H7 (cell line): Measurements from ENCODE around the gene TBC1D22B. TPM values are rescaled to one million over a fixed set of nuclear protein-coding genes. Genes with fewer than 3 reads are reported as not detected.

ENCODE experiments used
- DNase-seq: peaks from one replicate; pipeline ENCODE4 v3.0.0; 2012
- H3K27me3 ChIP-seq: 2 replicates; pipeline ENCODE4 v1.6.0; 2011; ENCODE audit warnings: mild to moderate bottlenecking, low read length; ENCODE audit not compliant: control insufficient read depth, insufficient read depth
- H3K36me3 ChIP-seq: replicated peaks from 2 replicates; pipeline ENCODE4 v1.5.1; 2011; ENCODE audit warnings: low read length; ENCODE audit not compliant: control insufficient read depth, insufficient read depth
- H3K4me3 ChIP-seq: 2 replicates; pipeline ENCODE4 v1.5.1; 2011; ENCODE audit warnings: low read depth, mild to moderate bottlenecking, control low read depth, low read length, moderate library complexity; ENCODE audit not compliant: insufficient read depth
- total RNA-seq: library from RNA; depleted of rRNA; stranded (reverse); fragments of >200 nt; shearing (Covaris generic); gene quantifications from 2 replicates; pipeline ENCODE4 v1.2.3, GENCODE V29; 2014

The TBC1D22B gene
- total RNA-seq, 1 experiment from 2014 or later, result 14.5 TPM

DNA sequence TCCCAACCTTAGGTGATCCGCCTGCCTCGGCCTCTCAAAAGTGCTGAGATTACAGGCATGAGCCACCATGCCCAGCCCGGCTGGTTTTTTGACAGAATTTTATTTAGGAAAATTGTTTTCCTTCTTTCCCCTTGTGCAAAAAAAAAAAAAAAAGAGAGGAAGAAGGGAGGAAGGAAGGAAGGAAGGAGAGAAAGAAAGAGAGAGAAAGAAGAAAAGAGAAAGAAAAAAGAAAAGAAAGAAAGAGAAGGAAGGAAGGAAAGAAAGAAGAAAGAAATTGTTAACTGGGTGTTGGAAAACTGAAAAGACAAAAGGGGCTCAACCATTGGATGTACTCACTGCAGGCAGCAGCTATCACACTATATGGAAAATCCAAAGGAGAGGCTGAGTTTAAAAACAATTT, 94.8 kb downstream of the TBC1D22B start:
- no peaks in the 10 kb centered on the region for H3K27me3 ChIP-seq
- no peaks in the 10 kb centered on the region for H3K36me3 ChIP-seq
- no peak for DNase-seq
- no peak overlapping the region for H3K4me3 ChIP-seq

DNA sequence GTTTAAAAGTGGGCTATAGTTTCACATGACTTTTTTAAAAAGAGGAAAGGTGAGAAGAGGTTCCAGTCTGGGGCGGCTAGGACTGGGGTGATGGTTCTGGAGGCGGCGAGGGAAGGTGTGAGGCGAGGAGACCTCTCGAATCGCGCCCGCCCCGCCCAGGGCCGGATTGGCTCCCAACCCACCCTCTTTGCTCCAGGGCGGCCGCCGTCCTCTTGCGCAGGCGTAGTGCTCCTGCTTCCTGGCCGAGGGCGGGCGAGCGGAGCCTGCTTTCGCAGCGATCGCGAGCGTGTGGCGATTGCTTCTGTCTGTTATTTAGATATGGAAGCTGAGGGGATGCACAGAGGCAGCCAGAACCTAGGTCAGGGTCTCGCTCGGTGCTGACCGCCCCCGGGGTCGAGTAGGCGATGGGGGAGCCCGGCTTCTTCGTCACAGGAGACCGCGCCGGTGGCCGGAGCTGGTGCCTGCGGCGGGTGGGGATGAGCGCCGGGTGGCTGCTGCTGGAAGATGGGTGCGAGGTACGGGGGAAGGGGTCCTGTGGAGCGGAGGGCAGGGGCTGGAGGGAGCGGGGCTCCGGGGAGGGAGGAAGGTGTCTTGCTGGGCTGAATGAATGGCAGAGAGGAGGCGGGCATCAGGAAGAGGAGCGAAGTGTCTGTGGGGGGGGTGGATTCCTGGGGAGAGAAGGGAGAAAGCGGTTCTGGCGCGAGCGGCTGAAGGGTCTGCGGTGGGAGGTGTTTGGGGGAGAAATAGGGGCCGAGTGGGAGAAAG, 96.4 kb downstream of the TBC1D22B start, which contains the start of gene RNF8:
Gene RNF8 (plus strand): TSS at position 223 of the 765 bp plus-strand sequence. CDS start 182 bp downstream, at position 405.
- no peaks in the 10 kb centered on the region for H3K27me3 ChIP-seq
- DNase-seq, result peak; percentile 98
- H3K4me3 ChIP-seq, result peak within 1 kb of the TSS; percentile 86
- H3K36me3 ChIP-seq, result no peaks in the 10 kb centered on the region

DNA sequence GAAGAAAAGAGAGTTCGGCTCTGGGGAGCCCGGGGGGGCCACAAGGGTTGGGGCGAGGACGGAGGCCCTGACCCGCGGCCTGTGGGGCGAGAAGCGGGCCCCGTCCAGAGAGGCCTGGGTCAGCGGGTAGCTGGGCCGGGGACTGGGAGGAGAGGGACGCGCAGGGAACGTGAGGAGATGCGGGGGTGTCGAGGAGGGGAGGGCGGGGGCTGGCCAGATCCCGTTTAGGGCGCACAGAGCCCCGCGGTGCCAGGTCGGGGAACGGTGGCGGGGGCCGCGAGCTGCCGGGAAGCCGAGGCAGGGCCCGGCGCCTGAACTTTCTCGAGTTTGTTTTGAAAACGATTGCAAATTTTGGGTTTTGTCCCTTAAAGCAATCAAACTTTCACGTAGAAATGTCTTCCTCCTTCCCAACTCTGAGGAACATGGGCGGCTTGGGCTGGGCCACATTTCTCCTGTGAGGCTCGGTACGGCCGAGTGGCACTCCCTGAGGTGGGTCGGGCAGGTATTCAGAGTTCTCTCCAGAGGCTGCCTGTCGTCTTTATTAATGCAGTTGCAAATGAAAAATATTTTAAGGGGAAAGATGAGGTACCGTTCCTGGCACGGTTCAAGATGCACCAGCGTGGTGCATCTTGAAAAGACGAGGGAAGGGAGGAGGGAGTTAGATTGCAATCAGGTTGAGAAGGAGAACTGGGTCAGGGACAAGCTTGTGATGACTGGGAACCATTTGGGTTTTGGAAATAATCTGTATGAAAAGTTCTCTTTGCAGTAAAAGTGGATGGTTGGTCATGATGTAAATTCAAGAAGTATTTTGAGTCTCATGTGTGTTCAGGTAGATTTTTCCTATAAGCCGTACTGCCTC, 97.2 kb downstream of the TBC1D22B start:
- H3K4me3 ChIP-seq, result peak overlapping the region; percentile 86
- no peaks in the 10 kb centered on the region for H3K36me3 ChIP-seq
- peak; percentile 83 for DNase-seq
- H3K27me3 ChIP-seq, result no peaks in the 10 kb centered on the region

DNA sequence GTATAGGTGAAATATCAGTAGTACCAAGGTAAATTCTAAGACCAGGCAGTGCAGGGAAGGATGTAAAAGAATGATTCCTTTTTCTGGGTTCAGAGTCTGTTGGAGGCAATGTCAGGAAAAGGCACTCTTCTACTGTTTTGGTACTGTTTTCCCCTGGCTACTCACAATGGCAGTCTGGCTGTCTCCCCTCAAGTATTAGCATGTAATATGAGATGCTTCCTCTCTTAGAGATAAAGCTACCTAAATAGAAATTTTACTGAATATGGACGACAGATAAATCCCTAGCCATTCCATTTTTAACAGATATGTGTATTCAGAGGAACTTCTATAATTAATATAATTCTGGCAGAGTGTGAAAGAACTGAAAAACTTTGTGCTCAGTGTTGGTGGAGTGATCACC, 99.7 kb downstream of the TBC1D22B start:
- no peaks in the 10 kb centered on the region for H3K27me3 ChIP-seq
- peaks cover 6% of the 10 kb centered on the region for H3K36me3 ChIP-seq
- no peak for DNase-seq
- H3K4me3 ChIP-seq, result no peak overlapping the region

DNA sequence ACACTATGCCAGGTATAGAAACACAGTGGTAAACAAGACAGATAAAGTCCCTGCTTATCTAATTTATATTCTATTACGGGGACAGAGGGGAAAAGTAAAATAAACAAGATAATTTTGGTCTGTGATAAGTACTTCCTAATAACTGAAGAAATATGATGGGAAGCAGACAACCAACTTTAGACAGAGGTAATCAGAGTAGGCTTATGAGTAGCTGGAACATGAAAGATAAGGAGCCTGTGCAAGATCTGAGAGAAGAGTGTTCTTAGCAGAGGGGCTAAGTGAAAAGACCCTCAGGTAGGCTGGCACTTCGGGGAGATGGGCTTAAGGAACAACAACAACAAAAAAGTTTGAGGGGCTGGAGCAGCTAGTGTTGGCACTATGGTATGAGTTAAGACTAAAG, 100.3 kb downstream of the TBC1D22B start:
- Histone ChIP-seq H3K4me3 (no peak overlapping the region), H3K27me3 (no peaks in the 10 kb centered on the region), H3K36me3 (peaks cover 6% of the 10 kb centered on the region)
- DNase-seq, result no peak

DNA sequence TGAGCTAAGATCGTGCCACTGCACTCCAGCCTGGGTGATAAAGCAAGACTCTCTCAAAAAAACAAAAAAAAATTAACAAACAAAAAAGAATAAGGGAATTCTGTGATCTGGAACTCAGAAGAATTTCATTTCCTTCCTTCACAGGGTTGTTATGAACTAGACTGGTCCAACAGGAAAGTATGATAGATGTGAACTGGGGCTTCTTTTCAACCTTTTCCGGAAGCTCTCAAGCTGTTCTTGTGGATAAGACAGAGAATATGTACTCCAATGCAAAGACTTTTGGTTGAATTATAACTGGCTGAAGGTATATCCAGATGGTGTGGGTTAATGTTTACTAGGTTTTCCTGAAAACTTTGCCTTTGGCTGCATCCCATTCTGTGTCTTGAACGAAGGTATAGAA, 101.5 kb downstream of the TBC1D22B start:
- H3K36me3 ChIP-seq, result peaks cover 6% of the 10 kb centered on the region
- DNase-seq, result no peak
- no peak overlapping the region for H3K4me3 ChIP-seq

DNA sequence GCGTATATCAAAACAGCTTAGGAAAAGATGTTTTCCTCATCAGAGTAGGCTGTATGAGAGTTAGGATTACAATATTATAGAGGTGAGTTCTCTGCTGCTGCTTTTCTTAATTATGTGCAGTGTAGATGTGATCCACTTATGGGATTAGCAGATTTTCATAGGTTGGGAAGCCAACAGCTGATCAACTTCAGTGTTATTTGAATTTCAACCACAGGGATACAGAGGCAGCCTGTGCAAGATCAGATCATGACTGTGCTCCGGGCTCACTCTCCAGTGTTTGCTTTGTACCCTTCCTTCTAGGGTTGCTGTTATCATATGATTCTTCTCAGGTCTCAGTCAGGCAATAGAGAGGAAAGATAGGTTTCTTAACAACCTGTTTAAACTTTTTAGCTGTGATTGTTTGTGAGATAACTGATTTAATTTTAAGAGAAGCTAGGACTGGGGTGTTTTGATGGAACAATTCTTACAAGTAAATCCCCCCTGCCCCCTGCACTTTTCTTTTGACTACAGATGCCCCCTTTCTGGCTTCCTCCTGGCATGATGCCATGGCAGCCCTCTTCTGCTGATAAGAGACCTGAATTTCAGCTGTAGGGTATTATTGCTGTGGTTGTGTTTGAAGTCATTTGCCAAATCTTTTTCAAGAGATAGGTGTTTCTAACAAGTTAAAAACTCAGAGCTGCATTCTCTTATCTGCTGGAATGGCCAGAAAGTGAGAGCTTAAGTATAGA, 104.7 kb downstream of the TBC1D22B start:
- H3K4me3 ChIP-seq, result no peak overlapping the region
- DNase-seq, result no peak
- no peaks in the 10 kb centered on the region for H3K27me3 ChIP-seq
- peaks cover 6% of the 10 kb centered on the region for H3K36me3 ChIP-seq

More for the DNA sequence above, 101.5 kb downstream of the TBC1D22B start:
- H3K27me3 ChIP-seq, result no peaks in the 10 kb centered on the region

DNA sequence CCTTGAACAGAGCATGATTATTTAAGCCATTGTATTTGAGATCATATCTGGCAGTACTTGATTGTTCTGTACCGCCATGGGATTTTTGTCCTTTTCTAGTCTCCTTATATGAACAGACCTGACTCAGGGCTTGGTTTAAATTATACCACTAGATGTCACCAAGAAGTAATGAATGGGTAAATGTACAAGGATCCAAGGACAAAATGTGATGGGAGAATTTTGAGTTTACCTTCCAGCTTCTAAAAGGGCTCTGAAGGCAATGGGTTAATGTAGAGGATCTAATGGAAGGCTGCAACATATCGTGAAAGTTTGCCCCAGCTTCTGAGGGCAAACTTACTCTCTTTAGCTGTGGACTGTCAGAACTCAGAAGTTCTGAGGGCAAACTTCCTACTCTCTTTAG, 108.2 kb downstream of the TBC1D22B start:
- DNase-seq, result no peak
- Histone ChIP-seq H3K27me3 (no peaks in the 10 kb centered on the region), H3K4me3 (no peak overlapping the region), H3K36me3 (peaks cover 15% of the 10 kb centered on the region)

DNA sequence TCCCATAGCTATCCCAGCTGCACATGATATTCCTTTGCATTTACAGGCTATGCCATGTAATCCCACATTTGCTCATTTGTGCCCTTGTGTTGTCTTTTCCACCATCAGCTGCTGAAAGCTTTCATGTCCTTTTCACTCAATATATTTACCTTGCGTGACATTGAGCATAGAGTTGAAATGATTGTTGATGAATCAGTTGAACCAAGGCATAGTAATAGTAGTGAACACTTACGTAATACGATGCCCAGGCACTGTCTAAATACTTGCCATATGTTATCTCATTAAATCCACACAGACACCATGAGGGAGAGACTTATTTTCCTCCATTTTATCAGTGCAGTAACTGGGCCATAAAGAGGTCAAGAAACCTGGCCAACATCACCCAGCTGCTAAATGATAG, 109.3 kb downstream of the TBC1D22B start:
- H3K27me3 ChIP-seq, result no peaks in the 10 kb centered on the region
- no peak for DNase-seq
- peaks cover 16% of the 10 kb centered on the region for H3K36me3 ChIP-seq
- H3K4me3 ChIP-seq, result no peak overlapping the region

DNA sequence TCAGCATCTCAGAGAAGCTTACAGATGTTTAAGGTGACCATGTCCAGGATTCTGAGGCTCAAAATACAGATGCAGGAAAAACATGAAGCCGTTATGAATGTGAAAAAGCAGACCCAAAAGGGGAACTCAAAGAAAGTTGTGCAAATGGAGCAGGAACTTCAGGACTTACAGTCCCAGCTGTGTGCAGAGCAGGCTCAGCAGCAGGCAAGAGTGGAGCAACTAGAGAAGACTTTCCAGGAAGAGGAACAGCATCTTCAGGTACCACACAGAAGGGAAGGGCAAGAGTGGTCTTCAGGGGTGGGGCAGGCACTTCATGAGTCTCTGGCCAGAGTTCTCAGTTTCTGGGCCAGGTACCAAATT, 111.4 kb downstream of the TBC1D22B start:
- DNase-seq, result no peak
- H3K4me3 ChIP-seq, result no peak overlapping the region

DNA sequence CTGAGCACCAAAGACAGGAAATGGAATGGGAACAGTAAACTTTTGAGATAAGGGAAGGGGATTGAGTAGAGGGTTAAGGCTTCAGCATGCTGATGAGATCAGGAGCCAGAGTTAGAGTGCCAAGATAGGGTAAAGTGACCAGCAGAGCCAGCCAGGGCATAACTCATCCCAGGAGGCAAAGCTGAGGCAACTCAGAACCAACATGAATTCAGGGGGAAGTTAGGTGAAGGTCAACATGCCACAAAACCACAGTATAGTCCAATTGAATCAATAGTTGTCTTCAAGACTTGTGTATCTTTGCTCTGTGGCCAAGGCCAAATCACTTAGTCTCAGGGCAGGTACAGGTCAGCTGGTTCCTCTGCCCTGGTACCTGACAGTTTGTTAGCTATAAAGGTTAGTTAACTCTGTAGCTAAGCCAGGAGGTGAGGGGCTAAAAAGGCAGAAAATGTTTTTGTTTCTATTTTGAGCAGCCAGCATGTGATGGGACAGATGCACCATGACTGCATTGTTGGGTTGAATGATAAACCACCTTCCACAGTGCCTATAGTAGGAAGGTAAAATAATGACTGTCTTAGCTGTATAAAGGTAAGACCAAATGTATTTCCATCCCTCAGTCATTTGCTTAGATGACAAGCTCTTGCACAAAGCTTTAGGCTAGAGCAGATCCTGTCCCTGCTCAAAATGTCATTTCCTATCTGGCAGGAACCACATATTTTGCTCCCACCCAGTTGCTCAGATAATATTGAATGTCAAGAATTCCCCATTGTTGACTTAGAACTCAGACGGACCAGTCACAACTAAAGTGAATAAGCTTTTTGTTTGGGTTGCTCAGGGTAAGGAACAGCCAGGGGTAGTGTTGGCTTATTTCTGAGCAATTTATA, 112.0 kb downstream of the TBC1D22B start:
- DNase-seq, result no peak
- Histone ChIP-seq H3K27me3 (no peaks in the 10 kb centered on the region), H3K4me3 (no peak overlapping the region), H3K36me3 (peaks cover 15% of the 10 kb centered on the region)

More for the DNA sequence above, 111.4 kb downstream of the TBC1D22B start:
- Histone ChIP-seq H3K36me3 (peaks cover 14% of the 10 kb centered on the region), H3K27me3 (no peaks in the 10 kb centered on the region)

DNA sequence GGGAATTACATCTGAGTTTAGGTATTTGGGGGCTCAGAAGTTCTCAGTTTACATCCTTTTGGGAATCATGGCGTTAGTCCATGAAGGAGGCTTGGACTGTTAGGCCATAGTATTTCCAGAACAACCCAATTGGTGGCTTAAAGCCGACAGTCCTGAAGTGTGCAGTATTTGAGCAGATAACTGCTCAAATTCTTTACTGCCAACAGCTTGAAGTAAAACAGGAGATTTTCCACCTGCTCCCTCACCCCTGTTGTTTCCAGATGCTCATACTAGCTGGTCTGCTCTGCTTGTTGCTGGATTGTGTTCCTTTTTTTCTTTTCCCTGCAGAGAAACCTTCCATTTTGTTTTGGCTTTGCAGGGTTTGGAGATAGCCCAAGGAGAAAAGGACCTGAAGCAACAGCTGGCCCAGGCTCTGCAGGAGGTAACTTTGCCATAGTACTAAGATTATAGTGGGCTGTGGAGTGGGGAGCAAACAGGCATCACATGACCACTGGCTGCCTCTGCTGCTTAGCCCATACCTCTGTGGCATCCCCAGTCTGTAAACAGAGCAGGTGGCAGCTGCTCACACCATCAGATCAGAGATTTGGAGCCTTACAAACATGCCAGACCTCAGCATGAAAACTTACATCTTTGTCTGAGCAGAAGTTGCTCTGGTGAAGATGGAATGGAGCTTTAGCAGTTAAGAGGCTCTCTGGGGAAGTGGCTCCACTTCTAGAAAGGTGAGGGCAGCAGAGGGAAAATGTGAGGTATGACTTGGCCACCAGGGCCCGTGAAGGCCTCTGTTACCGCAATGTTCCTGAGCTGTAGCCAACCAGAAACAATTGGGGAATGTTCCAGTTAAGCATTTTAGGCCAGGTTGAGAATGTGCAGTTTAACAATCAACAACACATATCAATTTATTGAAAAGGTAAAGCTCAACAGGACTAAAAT, 113.8 kb downstream of the TBC1D22B start:
- DNase-seq, result no peak
- Histone ChIP-seq H3K27me3 (no peaks in the 10 kb centered on the region), H3K4me3 (no peak overlapping the region), H3K36me3 (peaks cover 17% of the 10 kb centered on the region)

DNA sequence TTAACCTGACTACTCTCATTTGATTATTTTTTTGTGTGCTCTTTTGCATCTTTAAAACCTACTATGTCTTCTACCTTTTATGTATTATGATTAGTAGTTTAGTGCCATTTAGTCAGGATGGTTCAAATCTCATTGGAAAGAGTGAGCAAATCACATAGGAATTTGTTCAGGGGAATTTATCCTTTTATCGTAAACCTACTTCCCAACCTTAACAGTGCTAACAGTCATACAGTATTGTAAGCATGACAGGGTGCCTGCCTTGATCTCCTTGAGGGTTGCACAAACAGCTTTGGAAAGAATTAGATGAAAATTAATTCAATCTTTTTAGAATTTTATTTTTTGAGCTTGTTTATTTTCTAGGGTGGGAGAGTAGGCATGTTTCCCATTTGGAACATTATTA, 114.5 kb downstream of the TBC1D22B start:
- Histone ChIP-seq H3K4me3 (no peak overlapping the region), H3K36me3 (peaks cover 18% of the 10 kb centered on the region), H3K27me3 (no peaks in the 10 kb centered on the region)
- no peak for DNase-seq
